Ecto neural progenitor cell (in vitro differentiated cells): Measurements from ENCODE around the gene PIGV.

ENCODE experiments used
- DNase-seq: peaks from one replicate; pipeline ENCODE4 v3.0.0-alpha.2; 2018; ENCODE audit warnings: low spot score

Gene PIGV

GRCh38 chr1:26772687-26773086 is 15.1 kb upstream of the PIGV start:
- DNase-seq, result no peak

- no peak for DNase-seq
Measured at GRCh38 chr1:26774462-26774861, 13.3 kb upstream of the PIGV start.

- no peak for DNase-seq
Measured at GRCh38 chr1:26775666-26776065, 12.1 kb upstream of the PIGV start.

GRCh38 chr1:26779098-26779668 is 8.6 kb upstream of the PIGV start:
- no peak for DNase-seq

- no peak for DNase-seq
Measured at GRCh38 chr1:26780344-26780957, 7.3 kb upstream of the PIGV start.

GRCh38 chr1:26781206-26781825 is 6.4 kb upstream of the PIGV start:
- no peak for DNase-seq

GRCh38 chr1:26782521-26783212 is 5.1 kb upstream of the PIGV start:
- DNase-seq, result no peak

- no peak for DNase-seq
Measured at GRCh38 chr1:26783646-26784022, 4.1 kb upstream of the PIGV start.

GRCh38 chr1:26784023-26784871 is 3.5 kb upstream of the PIGV start:
- no peak for DNase-seq

GRCh38 chr1:26784886-26785285 is 2.9 kb upstream of the PIGV start:
- no peak for DNase-seq

- DNase-seq, result no peak
Measured at GRCh38 chr1:26785611-26786436, 1.9 kb upstream of the PIGV start.

GRCh38 chr1:26786437-26787380 is 1.0 kb upstream of the PIGV start:
- DNase-seq, result peak; percentile 72

GRCh38 chr1:26787381-26787705 is 407 bp upstream of the PIGV start:
- DNase-seq, result no peak

- no peak for DNase-seq
Measured at GRCh38 chr1:26788515-26788785, 700 bp downstream of the PIGV start.

- peak; percentile 80 for DNase-seq
Measured at GRCh38 chr1:26788836-26789611, 1.3 kb downstream of the PIGV start.

GRCh38 chr1:26789612-26789865 is 1.8 kb downstream of the PIGV start:
- DNase-seq, result no peak

GRCh38 chr1:26789931-26790330 is 2.2 kb downstream of the PIGV start:
- no peak for DNase-seq

GRCh38 chr1:26790551-26790953 is 2.8 kb downstream of the PIGV start:
- no peak for DNase-seq

GRCh38 chr1:26791148-26791547 is 3.4 kb downstream of the PIGV start:
- DNase-seq, result no peak

- DNase-seq, result no peak
Measured at GRCh38 chr1:26791626-26792025, 3.9 kb downstream of the PIGV start.
